K562 (cell line): ENCODE data around the gene SMAD3. TPM values are rescaled to one million over a fixed set of nuclear protein-coding genes. Genes with fewer than 3 reads are reported as not detected.

Experiments used
- ARNT ChIP-seq, 2 experiments: fragments of 450-650 bp; IDR thresholded peaks; 2 replicates each; pipeline ENCODE4 v1.6.1; 2016; ENCODE audit warnings: mild to moderate bottlenecking in 1 of 2
- BRCA1 ChIP-seq, 2 experiments: fragments of 450-650 bp in 1 of 2; sonication (generic) in 1 of 2; formaldehyde crosslinking in 1 of 2; IDR thresholded peaks; 2 replicates each; pipeline versions ENCODE4 v1.5.0 to v1.6.1; 2017 to 2020; ENCODE audit warnings: mild to moderate bottlenecking in 1 of 2, missing genetic modification reagents in 1 of 2
- BRD4 ChIP-seq: fragments of 200-600 bp; sonication (generic); IDR thresholded peaks from 2 replicates; pipeline ENCODE4 v1.6.1; 2017; ENCODE audit warnings: inconsistent platforms
- CHD7 ChIP-seq: fragments of 200-600 bp; sonication (generic); IDR thresholded peaks from one replicate; pipeline ENCODE4 v1.6.1; 2012; ENCODE audit warnings: mild to moderate bottlenecking, low read depth, low read length, inconsistent platforms
- CTCFL ChIP-seq: IDR thresholded peaks from 2 replicates; pipeline ENCODE4 v1.6.1; 2011; ENCODE audit warnings: borderline replicate concordance, low read depth, mild to moderate bottlenecking, moderate library complexity, low read length; ENCODE audit not compliant: insufficient read depth, poor library complexity, severe bottlenecking
- GTF2F1 ChIP-seq: IDR thresholded peaks from 2 replicates; pipeline ENCODE4 v1.6.1; 2011; ENCODE audit warnings: low read depth, low read length, improper control_type of control experiment
- HMG20B ChIP-seq: fragments of 250-450 bp; sonication (Bioruptor Pico); IDR thresholded peaks from 2 replicates; pipeline ENCODE4 v1.5.0; 2021; ENCODE audit warnings: mild to moderate bottlenecking
- KDM2B ChIP-seq: fragments of 250-450 bp; sonication (Bioruptor Pico); IDR thresholded peaks from 2 replicates; pipeline ENCODE4 v1.8.0; 2021; ENCODE audit warnings: mild to moderate bottlenecking, moderate library complexity
- KLF16 ChIP-seq: IDR thresholded peaks from 2 replicates; pipeline ENCODE4 v1.6.1; 2016; ENCODE audit warnings: antibody characterized with exemption
- MEF2A ChIP-seq: IDR thresholded peaks from 2 replicates; pipeline ENCODE4 v1.6.1; 2011; ENCODE audit warnings: low read depth, mild to moderate bottlenecking, low read length, moderate library complexity; ENCODE audit not compliant: control insufficient read depth
- ZFP1 ChIP-seq: fragments of 450-650 bp; formaldehyde crosslinking; IDR thresholded peaks from 2 replicates; pipeline ENCODE4 v1.4.0; 2020; ENCODE audit warnings: mild to moderate bottlenecking, mixed read lengths
- ZNF212 ChIP-seq: fragments of 450-650 bp; formaldehyde crosslinking; IDR thresholded peaks from 2 replicates; pipeline ENCODE4 v1.4.0; 2020; ENCODE audit warnings: mild to moderate bottlenecking
- ZNF217 ChIP-seq: sonication (generic); formaldehyde crosslinking; IDR thresholded peaks from 2 replicates; pipeline ENCODE4 v1.8.0; 2022; ENCODE audit warnings: mild to moderate bottlenecking, missing genetic modification reagents
- ZNF589 ChIP-seq: fragments of 200-800 bp; sonication (Bioruptor generic); IDR thresholded peaks from 2 replicates; pipeline ENCODE4 v1.6.1; 2016; ENCODE audit warnings: low read depth, missing genetic modification characterization, missing compliant biosample characterization
- ZNF699 ChIP-seq: fragments of 250-450 bp; sonication (Bioruptor Pico); IDR thresholded peaks from 2 replicates; pipeline ENCODE4 v1.8.0; 2021; ENCODE audit warnings: mild to moderate bottlenecking, moderate library complexity; ENCODE audit not compliant: insufficient replicate concordance
- polyA plus RNA-seq, 8 experiments: library from polyadenylated mRNA; depleted of rRNA in 4 of 8; stranded (reverse) in 5 of 8; unstranded in 3 of 8; fragments of >200 nt; fragmentation: Nextera tagmentation in 2 of 8; fragmentation: Illumina TruSeq in 1 of 8; extraction: Ambion mirVana in 2 of 8; extraction: Trizol in 1 of 8; gene quantifications; 2 replicates each; pipeline versions ENCODE4 v1.2.1 to v1.2.3, GENCODE V29; 2011 to 2014; ENCODE audit warnings: inconsistent platforms in 1 of 8, missing spikeins in 1 of 8
- total RNA-seq, 7 experiments: library from RNA; depleted of rRNA in 6 of 7; stranded (reverse); fragments of >200 nt in 6 of 7; fragmentation: Illumina TruSeq in 2 of 7; extraction: Trizol in 2 of 7; gene quantifications; 2 replicates each; pipeline versions ENCODE4 v1.2.1 to v1.2.3, GENCODE V29; 2011 to 2021; ENCODE audit warnings: low replicate concordance in 1 of 7

Gene SMAD3
- total and polyA plus RNA-seq, 9 of the 15 experiments (the other 6 are each of a cell fraction or from before 2014, with no cell fraction given) = 4.3 to 39.2 (median 11.1) TPM

GRCh38 chr15:67063689-67064606 is 1.5 kb upstream of the SMAD3 start (continued):
- TF ChIP-seq CTCFL = no peak
- TF ChIP-seq ZNF589 (CRISPR knock-in tag) = no peak
- TF ChIP-seq ZNF217 (CRISPR knock-in tag) = no peak
- TF ChIP-seq KLF16 = no peak
- no peak for TF ChIP-seq ZNF212 (CRISPR knock-in tag)
- no peak for TF ChIP-seq MEF2A
- TF ChIP-seq ARNT (IDR thresholded peaks at IDR 0.05) = no peak
- no peak for TF ChIP-seq GTF2F1
- no peak for TF ChIP-seq BRCA1 (IDR thresholded peaks at IDR 0.05)
- TF ChIP-seq BRCA1 (CRISPR knock-in tag; IDR thresholded peaks at IDR 0.05) = no peak
- no peak for TF ChIP-seq HMG20B (CRISPR knock-in tag)
- no peak for TF ChIP-seq KDM2B
- no peak for TF ChIP-seq CHD7
- no peak for TF ChIP-seq ZFP1 (CRISPR knock-in tag)
- no peak for TF ChIP-seq BRD4
- no peak for TF ChIP-seq ZNF699
